IMR-90 (cell line): ENCODE results near the gene LCK. TPM values are rescaled to one million over a fixed set of nuclear protein-coding genes. Genes with fewer than 3 reads are reported as not detected.

Experiments used
- ATAC-seq: fragments of 200-7000 bp; cut with Tn5 transposase; 2 replicates; pipeline ENCODE4 v1.9.1; 2020; ENCODE audit warnings: low read depth, mild to moderate bottlenecking, moderate library complexity
- BruUV-seq: library from RNA; stranded (reverse); fragments of 400-500 nt; replicated peaks from 2 replicates; lab custom pipeline; 2021; lab: Mats Ljungman, UMichigan
- CTCF ChIA-PET: fragments of 300-600 bp; formaldehyde crosslinking; extraction: SDS; loops from one replicate; lab custom pipeline; 2021; ENCODE audit warnings: antibody characterized with exemption; lab: Yijun Ruan, JAX
- POLR2A ChIA-PET: fragments of 300-600 bp; sonication (Branson Sonifier 250); formaldehyde crosslinking; loops from one replicate; lab custom pipeline; 2022; ENCODE audit warnings: antibody characterized with exemption; ENCODE audit not compliant: unreplicated experiment; lab: Charles Lee
- DNase-seq: peaks from one replicate; pipeline ENCODE4 v3.0.0; 2013
- H2AFZ ChIP-seq: replicated peaks from 2 replicates; pipeline ENCODE3; 2013; ENCODE audit warnings: low read length, mild to moderate bottlenecking; ENCODE audit not compliant: poor library complexity
- H2AK5ac ChIP-seq: 2 replicates; pipeline ENCODE4 v1.6.1; 2013; ENCODE audit warnings: low read depth, low read length, inconsistent platforms
- H2AK9ac ChIP-seq: replicated peaks from 2 replicates; pipeline ENCODE3; 2013; ENCODE audit warnings: mild to moderate bottlenecking, low read depth, low read length, moderate library complexity; ENCODE audit not compliant: poor library complexity
- H2BK120ac ChIP-seq: 2 replicates; pipeline ENCODE4 v1.6.1; 2013; ENCODE audit warnings: low read depth, low read length, inconsistent platforms
- H2BK15ac ChIP-seq: 3 replicates; pipeline ENCODE4 v1.6.1; 2013; ENCODE audit warnings: low read depth, low read length, inconsistent platforms
- H2BK20ac ChIP-seq: 2 replicates; pipeline ENCODE4 v1.6.1; 2013; ENCODE audit warnings: low read depth, mild to moderate bottlenecking, inconsistent platforms, low read length, moderate library complexity
- H2BK5ac ChIP-seq: 2 replicates; pipeline ENCODE4 v1.6.1; 2013; ENCODE audit warnings: mild to moderate bottlenecking, low read depth, low read length, inconsistent platforms; ENCODE audit not compliant: poor library complexity, severe bottlenecking
- H3K14ac ChIP-seq: replicated peaks from 2 replicates; pipeline ENCODE4 v1.6.1; 2013; ENCODE audit warnings: low read depth, low read length, inconsistent platforms
- H3K18ac ChIP-seq: 2 replicates; pipeline ENCODE4 v1.6.1; 2013; ENCODE audit warnings: low read depth, low read length, control low read depth
- H3K23ac ChIP-seq: 2 replicates; pipeline ENCODE4 v1.6.1; 2013; ENCODE audit warnings: low read depth, low read length, inconsistent platforms
- H3K27ac ChIP-seq: 2 replicates; pipeline ENCODE4 v1.5.1; 2013; ENCODE audit warnings: mild to moderate bottlenecking, control low read depth, low read length; ENCODE audit not compliant: insufficient read depth
- H3K27me3 ChIP-seq: 2 replicates; pipeline ENCODE4 v1.6.1; 2013; ENCODE audit warnings: low read length; ENCODE audit not compliant: control insufficient read depth, insufficient read depth
- H3K36me3 ChIP-seq: 2 replicates; pipeline ENCODE4 v1.6.1; 2013; ENCODE audit warnings: low read length, mixed read lengths; ENCODE audit not compliant: control insufficient read depth, insufficient read depth
- H3K4ac ChIP-seq: 2 replicates; pipeline ENCODE4 v1.6.1; 2013; ENCODE audit warnings: low read depth, low read length, inconsistent platforms
- H3K4me1 ChIP-seq: 2 replicates; pipeline ENCODE4 v1.6.1; 2013; ENCODE audit warnings: low read length, mixed read lengths; ENCODE audit not compliant: control insufficient read depth, insufficient read depth
- H3K4me2 ChIP-seq: 2 replicates; pipeline ENCODE4 v1.6.1; 2013; ENCODE audit warnings: low read depth, mild to moderate bottlenecking, control low read depth, low read length, moderate library complexity
- H3K4me3 ChIP-seq: 2 replicates; pipeline ENCODE4 v1.5.1; 2013; ENCODE audit warnings: low read depth, mild to moderate bottlenecking, control low read depth, low read length, moderate library complexity; ENCODE audit not compliant: insufficient read depth
- H3K56ac ChIP-seq: 2 replicates; pipeline ENCODE4 v1.6.1; 2013; ENCODE audit warnings: low read length, inconsistent platforms; ENCODE audit not compliant: insufficient read depth; ENCODE audit errors: extremely low read depth
- H3K79me1 ChIP-seq, 2 experiments: 2 replicates each; pipeline ENCODE4 v1.6.1; 2013; ENCODE audit warnings: low read length in 2 of 2, inconsistent platforms in 1 of 2, low read depth in 1 of 2
- H3K9ac ChIP-seq: 2 replicates; pipeline ENCODE4 v1.6.1; 2013; ENCODE audit warnings: low read depth, low read length, control low read depth
- H3K9me1 ChIP-seq: 2 replicates; pipeline ENCODE4 v1.6.1; 2013; ENCODE audit warnings: low read length, inconsistent platforms; ENCODE audit not compliant: insufficient read depth
- H3K9me3 ChIP-seq: 2 replicates; pipeline ENCODE4 v1.6.1; 2013; ENCODE audit warnings: low read length; ENCODE audit not compliant: control insufficient read depth, insufficient read depth
- H4K20me1 ChIP-seq: 2 replicates; pipeline ENCODE4 v1.6.1; 2013; ENCODE audit warnings: low read length, inconsistent platforms; ENCODE audit not compliant: insufficient read depth
- H4K5ac ChIP-seq: 2 replicates; pipeline ENCODE4 v1.6.1; 2013; ENCODE audit warnings: mild to moderate bottlenecking, low read depth, low read length, control low read depth
- H4K8ac ChIP-seq, 2 experiments: 2 replicates each; pipeline ENCODE4 v1.6.1; 2013; ENCODE audit warnings: low read depth in 2 of 2, low read length in 2 of 2, control low read depth in 1 of 2, inconsistent platforms in 1 of 2
- H4K91ac ChIP-seq: 2 replicates; pipeline ENCODE4 v1.6.1; 2013; ENCODE audit warnings: low read depth, low read length, inconsistent platforms; ENCODE audit not compliant: insufficient read depth
- BHLHE40 ChIP-seq: fragments of 150-350 bp; IDR thresholded peaks from 2 replicates; pipeline ENCODE4 v1.6.1; 2016; ENCODE audit warnings: mild to moderate bottlenecking, low read depth, low read length
- CEBPB ChIP-seq: IDR thresholded peaks from 2 replicates; pipeline ENCODE4 v1.6.1; 2012; ENCODE audit warnings: low read depth, low read length, improper control_type of control experiment
- CHD1 ChIP-seq: IDR thresholded peaks from 2 replicates; pipeline ENCODE4 v1.6.1; 2012; ENCODE audit warnings: low read depth, low read length, improper control_type of control experiment
- FOS ChIP-seq: fragments of 150-350 bp; IDR thresholded peaks from 2 replicates; pipeline ENCODE4 v1.6.1; 2016; ENCODE audit warnings: low read depth, low read length
- MAFK ChIP-seq: IDR thresholded peaks from 2 replicates; pipeline ENCODE4 v1.6.1; 2012; ENCODE audit warnings: low read depth, low read length, improper control_type of control experiment
- MAZ ChIP-seq: IDR thresholded peaks from 2 replicates; pipeline ENCODE4 v1.6.1; 2012; ENCODE audit warnings: low read depth, mild to moderate bottlenecking, low read length, improper control_type of control experiment, moderate library complexity, borderline replicate concordance
- MXI1 ChIP-seq: IDR thresholded peaks from 2 replicates; pipeline ENCODE4 v1.6.1; 2012; ENCODE audit warnings: low read depth, mild to moderate bottlenecking, low read length, moderate library complexity, borderline replicate concordance
- NFE2L2 ChIP-seq: fragments of 150-350 bp; IDR thresholded peaks from 2 replicates; pipeline ENCODE4 v1.6.1; 2016; ENCODE audit warnings: low read depth, mild to moderate bottlenecking, low read length
- POLR2A ChIP-seq: IDR thresholded peaks from 2 replicates; pipeline ENCODE4 v1.6.1; 2012; ENCODE audit warnings: mild to moderate bottlenecking, low read depth, low read length
- RAD21 ChIP-seq: IDR thresholded peaks from 2 replicates; pipeline ENCODE4 v1.6.1; 2012; ENCODE audit warnings: low read length, improper control_type of control experiment
- RCOR1 ChIP-seq: IDR thresholded peaks from 2 replicates; pipeline ENCODE4 v1.6.1; 2012; ENCODE audit warnings: mild to moderate bottlenecking, low read length, improper control_type of control experiment; ENCODE audit not compliant: insufficient replicate concordance
- RFX5 ChIP-seq: IDR thresholded peaks from 2 replicates; pipeline ENCODE4 v1.8.0; 2012; ENCODE audit warnings: low read depth, mild to moderate bottlenecking, low read length, moderate library complexity
- SMC3 ChIP-seq: fragments of 150-350 bp; IDR thresholded peaks from 2 replicates; pipeline ENCODE4 v1.6.1; 2016; ENCODE audit warnings: low read depth, mild to moderate bottlenecking, antibody characterized with exemption, low read length, moderate library complexity
- WGBS, 2 experiments: methylation state at CpG; one replicate each; pipeline versions ENCODE4 v1.1.5 to v1.1.7; 2013; ENCODE audit warnings: missing lambda C conversion rate in 2 of 2; ENCODE audit not compliant: insufficient read length in 1 of 2; ENCODE audit errors: extremely low coverage in 2 of 2; 5-methylcytosine and 5-hydroxymethylcytosine counted together
- dilution Hi-C: fragments of 300-500 bp; cut with HindIII; formaldehyde crosslinking; loops from one replicate; pipeline ENCODE4 v1.14.3; 2018; ENCODE audit warnings: low sequenced_read_pairs; ENCODE audit not compliant: unreplicated experiment
- in situ Hi-C: fragments of 300-500 bp; cut with MboI; formaldehyde crosslinking; loops from 3 replicates; pipeline ENCODE4 v1.14.3; 2019; ENCODE audit warnings: low sequenced_read_pairs, inconsistent platforms, mixed read lengths
- intact Hi-C: fragments of 100-400 bp; cut with micrococcal nuclease; formaldehyde crosslinking; loops from 2 replicates; pipeline ENCODE4 v1.10.0; 2022
- polyA plus RNA-seq, 3 experiments: library from polyadenylated mRNA; depleted of rRNA; stranded (reverse); fragments of >200 nt; gene quantifications; 2 replicates each; pipeline ENCODE4 v1.2.3, GENCODE V29; 2012; ENCODE audit warnings: low replicate concordance in 1 of 3
- total RNA-seq: library from RNA; depleted of rRNA; stranded (reverse); fragments of >200 nt; gene quantifications from 2 replicates; pipeline ENCODE4 v1.2.3, GENCODE V29; 2012
- TF ChIP-seq, protein P1 (sequence below): fragments of 150-350 bp; IDR thresholded peaks from 2 replicates; pipeline ENCODE4 v1.6.1; 2017; ENCODE audit warnings: mild to moderate bottlenecking, antibody characterized with exemption, low read length, low read depth
- TF ChIP-seq, protein P2 (sequence below): fragments of 150-350 bp; IDR thresholded peaks from 2 replicates; pipeline ENCODE4 v1.6.1; 2016; ENCODE audit warnings: low read depth, mild to moderate bottlenecking, low read length, moderate library complexity, borderline replicate concordance
- TF ChIP-seq, protein P3 (sequence below): conservative IDR thresholded peaks from 2 replicates; pipeline ENCODE4 v1.5.1; 2012; ENCODE audit warnings: mild to moderate bottlenecking, low read depth, low read length, improper control_type of control experiment

The LCK gene
- total and polyA plus RNA-seq, 2 of the 4 experiments (the other 2 are of a cell fraction): not detected

DNA sequence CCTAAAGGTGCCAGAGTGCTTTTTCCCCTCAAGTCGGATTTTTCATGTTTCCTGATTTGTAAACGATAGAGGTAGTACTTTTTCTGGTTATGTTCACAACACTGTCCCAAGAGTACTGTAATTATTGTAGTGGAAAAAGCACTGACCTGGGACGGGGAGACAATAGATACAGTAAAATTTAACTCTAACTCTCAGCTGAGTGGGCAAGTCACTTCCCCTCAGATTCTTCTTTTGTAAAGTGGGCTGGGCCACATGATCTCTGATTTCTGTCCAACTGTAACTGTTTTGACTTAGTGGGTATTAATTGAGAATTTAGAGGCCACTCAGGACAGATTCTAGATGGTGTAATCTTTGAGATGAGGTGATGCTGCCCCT lies 65.8 kb downstream of the LCK start:
- peaks cover 16 to 55% of the 10 kb centered on the region in 2 experiments for H3K79me1 ChIP-seq
- no peak overlapping the region for H4K8ac ChIP-seq
- ATAC-seq (no peak), DNase-seq (no peak)
- WGBS, 2 experiments: no CpG with 5 or more reads among the region's 3 CpGs
- intact Hi-C loops (loop anchor here (1.0 kb wide), 1 partner anchor 102 kb away; no protein-coding TSS in a partner anchor), dilution Hi-C loops (no loop called here), in situ Hi-C loops (no loop called here)
- no peak overlapping the region for H3K23ac ChIP-seq
- H3K56ac ChIP-seq: no peak overlapping the region
- H3K4ac ChIP-seq: no peak overlapping the region
- ChIA-PET CTCF (interaction anchor here (1.5 kb wide), 1 partner anchor 11 kb away, joined by 3 read pairs; no protein-coding TSS in a partner anchor), POLR2A (interaction anchor here (0.6 kb wide), 1 partner anchor 70 kb away, joined by 3 read pairs; the partner anchor contains the start of gene FAM167B)
- no peak overlapping the region for H4K91ac ChIP-seq
- no peak overlapping the region for H2BK120ac ChIP-seq
- H3K14ac ChIP-seq: no peak overlapping the region
- TF ChIP-seq CHD1 (no peak), MAFK (no peak), SMC3 (no peak), RCOR1 (no peak), BHLHE40 (no peak), RFX5 (no peak), NFE2L2 (no peak), POLR2A (no peak), MXI1 (no peak), CEBPB (no peak), FOS (no peak), MAZ (no peak), RAD21 (no peak)
- TF ChIP-seq, protein P1, sequence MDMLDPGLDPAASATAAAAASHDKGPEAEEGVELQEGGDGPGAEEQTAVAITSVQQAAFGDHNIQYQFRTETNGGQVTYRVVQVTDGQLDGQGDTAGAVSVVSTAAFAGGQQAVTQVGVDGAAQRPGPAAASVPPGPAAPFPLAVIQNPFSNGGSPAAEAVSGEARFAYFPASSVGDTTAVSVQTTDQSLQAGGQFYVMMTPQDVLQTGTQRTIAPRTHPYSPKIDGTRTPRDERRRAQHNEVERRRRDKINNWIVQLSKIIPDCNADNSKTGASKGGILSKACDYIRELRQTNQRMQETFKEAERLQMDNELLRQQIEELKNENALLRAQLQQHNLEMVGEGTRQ: no peak
- TF ChIP-seq, protein P2, sequence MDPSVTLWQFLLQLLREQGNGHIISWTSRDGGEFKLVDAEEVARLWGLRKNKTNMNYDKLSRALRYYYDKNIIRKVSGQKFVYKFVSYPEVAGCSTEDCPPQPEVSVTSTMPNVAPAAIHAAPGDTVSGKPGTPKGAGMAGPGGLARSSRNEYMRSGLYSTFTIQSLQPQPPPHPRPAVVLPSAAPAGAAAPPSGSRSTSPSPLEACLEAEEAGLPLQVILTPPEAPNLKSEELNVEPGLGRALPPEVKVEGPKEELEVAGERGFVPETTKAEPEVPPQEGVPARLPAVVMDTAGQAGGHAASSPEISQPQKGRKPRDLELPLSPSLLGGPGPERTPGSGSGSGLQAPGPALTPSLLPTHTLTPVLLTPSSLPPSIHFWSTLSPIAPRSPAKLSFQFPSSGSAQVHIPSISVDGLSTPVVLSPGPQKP: no peak
- TF ChIP-seq, protein P3, sequence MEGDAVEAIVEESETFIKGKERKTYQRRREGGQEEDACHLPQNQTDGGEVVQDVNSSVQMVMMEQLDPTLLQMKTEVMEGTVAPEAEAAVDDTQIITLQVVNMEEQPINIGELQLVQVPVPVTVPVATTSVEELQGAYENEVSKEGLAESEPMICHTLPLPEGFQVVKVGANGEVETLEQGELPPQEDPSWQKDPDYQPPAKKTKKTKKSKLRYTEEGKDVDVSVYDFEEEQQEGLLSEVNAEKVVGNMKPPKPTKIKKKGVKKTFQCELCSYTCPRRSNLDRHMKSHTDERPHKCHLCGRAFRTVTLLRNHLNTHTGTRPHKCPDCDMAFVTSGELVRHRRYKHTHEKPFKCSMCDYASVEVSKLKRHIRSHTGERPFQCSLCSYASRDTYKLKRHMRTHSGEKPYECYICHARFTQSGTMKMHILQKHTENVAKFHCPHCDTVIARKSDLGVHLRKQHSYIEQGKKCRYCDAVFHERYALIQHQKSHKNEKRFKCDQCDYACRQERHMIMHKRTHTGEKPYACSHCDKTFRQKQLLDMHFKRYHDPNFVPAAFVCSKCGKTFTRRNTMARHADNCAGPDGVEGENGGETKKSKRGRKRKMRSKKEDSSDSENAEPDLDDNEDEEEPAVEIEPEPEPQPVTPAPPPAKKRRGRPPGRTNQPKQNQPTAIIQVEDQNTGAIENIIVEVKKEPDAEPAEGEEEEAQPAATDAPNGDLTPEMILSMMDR: no peak
- no peaks in the 10 kb centered on the region for H3K27me3 ChIP-seq
- no peak overlapping the region for H2AK5ac ChIP-seq
- no peak overlapping the region for H2AFZ ChIP-seq
- no peak overlapping the region for H3K4me2 ChIP-seq
- H2AK9ac ChIP-seq: no peak overlapping the region
- H3K4me3 ChIP-seq: no peak overlapping the region
- H4K5ac ChIP-seq: no peak overlapping the region
- H2BK5ac ChIP-seq: no peak overlapping the region
- peaks cover 2% of the 10 kb centered on the region for H3K4me1 ChIP-seq
- no TSS peak for BruUV-seq
- H3K27ac ChIP-seq: no peak overlapping the region
- no peak overlapping the region for H2BK15ac ChIP-seq
- H3K9me1 ChIP-seq: peaks cover 5% of the 10 kb centered on the region; the same call in 1 of the 2 replicates
- H2BK20ac ChIP-seq: no peak overlapping the region
- no peak overlapping the region for H3K18ac ChIP-seq
- H3K9ac ChIP-seq: no peak overlapping the region
- no peaks in the 10 kb centered on the region for H3K9me3 ChIP-seq
- H3K36me3 ChIP-seq: peaks cover 26% of the 10 kb centered on the region
- no peaks in the 10 kb centered on the region; the same call in 1 of the 2 replicates for H4K20me1 ChIP-seq
